ELR (cell line): ENCODE measurements around the gene NOCT.
"Not testable (repeated sequence)": the region's sequence is repeated elsewhere in the genome, so short reads cannot be mapped to it uniquely, and the experiment has no call there.

ENCODE experiments used
- DNase-seq: peaks from one replicate; pipeline ENCODE4 v3.0.0-alpha.2; 2015; ENCODE audit warnings: low read depth

NOCT gene

GRCh38 chr4:139015269-139015947 lies at the start of gene NOCT:
Gene NOCT, plus strand, starts transcription at chr4:139015781. Its CDS starts 201 bp downstream, at chr4:139015982.
- peak; percentile 92 for DNase-seq

- DNase-seq: no peak
Observed at GRCh38 chr4:138967313-138967712, 48.3 kb upstream of the NOCT start.

- no peak for DNase-seq
Observed at GRCh38 chr4:138972956-138973801, 42.4 kb upstream of the NOCT start.

- DNase-seq: no peak
Observed at GRCh38 chr4:138975225-138975624, 40.4 kb upstream of the NOCT start.

- no peak for DNase-seq
Observed at GRCh38 chr4:138976526-138976925, 39.1 kb upstream of the NOCT start.

GRCh38 chr4:138977524-138977923 lies 38.1 kb upstream of the NOCT start:
- DNase-seq: no peak

GRCh38 chr4:138978028-138978585 lies 37.5 kb upstream of the NOCT start:
- DNase-seq: no peak

GRCh38 chr4:138978600-138978999 lies 37.0 kb upstream of the NOCT start:
- DNase-seq: no peak

- DNase-seq: no peak
Observed at GRCh38 chr4:138979742-138980141, 35.8 kb upstream of the NOCT start.

GRCh38 chr4:138981930-138982390 lies 33.6 kb upstream of the NOCT start:
- DNase-seq: peak; percentile 14

GRCh38 chr4:138982754-138983153 lies 32.8 kb upstream of the NOCT start:
- no peak for DNase-seq

- DNase-seq: no peak
Observed at GRCh38 chr4:138983690-138984089, 31.9 kb upstream of the NOCT start.

- DNase-seq: no peak
Observed at GRCh38 chr4:138984647-138985046, 30.9 kb upstream of the NOCT start.

GRCh38 chr4:138992676-138993075 lies 22.9 kb upstream of the NOCT start:
- no peak for DNase-seq

GRCh38 chr4:138996090-138996489 lies 19.5 kb upstream of the NOCT start:
- DNase-seq: no peak

GRCh38 chr4:138999666-139000065 lies 15.9 kb upstream of the NOCT start:
- no peak for DNase-seq

GRCh38 chr4:139000134-139000533 lies 15.4 kb upstream of the NOCT start:
- not testable (repeated sequence) for DNase-seq

- not testable (repeated sequence) for DNase-seq
Observed at GRCh38 chr4:139001430-139001829, 14.2 kb upstream of the NOCT start.

- DNase-seq: not testable (repeated sequence)
Observed at GRCh38 chr4:139003668-139004067, 11.9 kb upstream of the NOCT start.

- DNase-seq: no peak
Observed at GRCh38 chr4:139005774-139006173, 9.8 kb upstream of the NOCT start.

GRCh38 chr4:139007640-139008039 lies 7.9 kb upstream of the NOCT start:
- DNase-seq: peak; percentile 14

GRCh38 chr4:139008278-139008677 lies 7.3 kb upstream of the NOCT start:
- not testable (repeated sequence) for DNase-seq

- DNase-seq: no peak
Observed at GRCh38 chr4:139009702-139010101, 5.9 kb upstream of the NOCT start.
